ENCODE data around the gene STIP1. TPM values are rescaled to one million over a fixed set of nuclear protein-coding genes. Genes with fewer than 3 reads are reported as not detected.

The STIP1 gene
- total and polyA plus RNA-seq, 2 donors (not counting 3 experiments of a cell fraction or from before 2014, with no cell fraction given): 117 to 226 TPM

GRCh38 chr11:64231546-64231945, 45.6 kb downstream of the STIP1 start:
- dilution Hi-C loops (cut with MboI; ENCODE audit: extremely low pct_ligation_motif_present, low sequenced_read_pairs): no loop called here
- BruUV-seq (replicated peaks): no TSS peak
- H3K4me3 ChIP-seq (replicated peaks in 1 of 3; ENCODE audit: insufficient read depth in 1 of 3, low read depth in 1 of 3, low read length in 3 of 3): no peak overlapping the region

More at GRCh38 chr11:64231546-64231945, 45.6 kb downstream of the STIP1 start:
- TF ChIP-seq JUN (IDR thresholded peaks at IDR 0.05; ENCODE audit: borderline replicate concordance, insufficient read depth, insufficient read length, low read depth): no peak
- TF ChIP-seq POLR2A (IDR thresholded peaks at IDR 0.05; ENCODE audit: low read depth, low read length): no peak
- no peak for TF ChIP-seq MYC (IDR thresholded peaks at IDR 0.05; ENCODE audit: low read depth, low read length)
- no peak for TF ChIP-seq POLR2AphosphoS5 (IDR thresholded peaks at IDR 0.05; ENCODE audit: insufficient read depth, low read depth, low read length)
- no peak for TF ChIP-seq GATA2 (IDR thresholded peaks at IDR 0.05; ENCODE audit: insufficient read depth, insufficient read length, low read depth, low read length)
- TF ChIP-seq MAX (IDR thresholded peaks at IDR 0.05; ENCODE audit: insufficient read depth, insufficient read length): no peak
- no peak for TF ChIP-seq CTCF (IDR thresholded peaks at IDR 0.05; ENCODE audit: extremely low read depth in 1 of 2, insufficient read depth in 1 of 2, low read depth in 1 of 2, low read length in 2 of 2)
- no peak for TF ChIP-seq FOS (IDR thresholded peaks at IDR 0.05; ENCODE audit: borderline replicate concordance, insufficient read depth, low read length)
- no peak for TF ChIP-seq EZH2 (IDR thresholded peaks at IDR 0.05; ENCODE audit: borderline replicate concordance, low read depth, low read length, severe bottlenecking)
- Histone ChIP-seq H3K9ac (replicated peaks; ENCODE audit: extremely low read depth, insufficient read depth, low read length) (no peak overlapping the region), H3K4me2 (ENCODE audit: insufficient read depth, low read length) (no peak overlapping the region), H2AFZ (ENCODE audit: low read depth, low read length) (no peak overlapping the region), H3K79me2 (ENCODE audit: control insufficient read depth, insufficient read depth, low read length) (peaks cover 6% of the 10 kb centered on the region), H3K27ac (ENCODE audit: insufficient read depth, low read depth, low read length) (no peak overlapping the region), H3K4me1 (ENCODE audit: control insufficient read depth, extremely low read depth, insufficient read depth, low read length) (peaks cover 15% of the 10 kb centered on the region), H3K36me3 (ENCODE audit: control insufficient read depth in 2 of 2, extremely low read depth in 1 of 2, insufficient read depth in 2 of 2, low read length in 2 of 2) (peaks cover 0 to 2% of the 10 kb centered on the region in 2 experiments), H3K27me3 (ENCODE audit: control insufficient read depth in 2 of 2, insufficient read depth in 2 of 2, low read length in 2 of 2) (no peaks in the 10 kb centered on the region), H3K9me3 (replicated peaks; ENCODE audit: control insufficient read depth, insufficient read depth, low read length) (no peaks in the 10 kb centered on the region), H3K9me1 (replicated peaks; ENCODE audit: control insufficient read depth, extremely low read depth, insufficient read depth, low read length) (no peaks in the 10 kb centered on the region), H4K20me1 (replicated peaks; ENCODE audit: control insufficient read depth, extremely low read depth, insufficient read depth, low read length) (no peaks in the 10 kb centered on the region)
- FAIRE-seq (no peak), DNase-seq (ENCODE audit: low read depth, low spot score) (no peak)
- CTCF ChIA-PET: interaction anchor here (0.9 to 2.0 kb wide), 3 partner anchors 24 to 73 kb away, joined by 3 to 4 read pairs (median 4); no protein-coding TSS in a partner anchor
- POLR2A ChIA-PET: interaction anchor here (0.7 kb wide), 1 partner anchor 46 kb away, joined by 3 read pairs; the partner anchor contains the start of gene STIP1
- intact Hi-C loops (cut with micrococcal nuclease): loop anchor here (5.0 kb wide), 1 partner anchor 44 kb away; the partner anchor contains the start of gene STIP1
